HG03103 (cell line): ENCODE measurements around the gene ADCY9.

Experiments
- ATAC-seq: cut with Tn5 transposase; IDR thresholded peaks from one replicate; pipeline ENCODE4 v1.9.1; 2021; ENCODE audit warnings: low read depth; ENCODE audit not compliant: unreplicated experiment

Gene ADCY9

GRCh38 chr16:4010225-4011158 is 105.8 kb downstream of the ADCY9 start:
- no peak for ATAC-seq

- no peak for ATAC-seq
Observed at GRCh38 chr16:4009177-4009576, 107.1 kb downstream of the ADCY9 start.

GRCh38 chr16:4008116-4008515 is 108.1 kb downstream of the ADCY9 start:
- ATAC-seq: no peak

GRCh38 chr16:4006397-4006999 is 109.7 kb downstream of the ADCY9 start:
- ATAC-seq: no peak

- no peak for ATAC-seq
Observed at GRCh38 chr16:4005731-4006130, 110.5 kb downstream of the ADCY9 start.

- no peak for ATAC-seq
Observed at GRCh38 chr16:4005281-4005680, 111.0 kb downstream of the ADCY9 start.

GRCh38 chr16:4004206-4004605 is 112.0 kb downstream of the ADCY9 start:
- ATAC-seq: no peak

- no peak for ATAC-seq
Observed at GRCh38 chr16:4003576-4003975, 112.7 kb downstream of the ADCY9 start.

GRCh38 chr16:4003166-4003565 is 113.1 kb downstream of the ADCY9 start:
- no peak for ATAC-seq

GRCh38 chr16:4002121-4002520 is 114.1 kb downstream of the ADCY9 start:
- ATAC-seq: no peak

GRCh38 chr16:3999479-4000325 is 116.5 kb downstream of the ADCY9 start:
- ATAC-seq: no peak

GRCh38 chr16:3998793-3999478 is 117.3 kb downstream of the ADCY9 start:
- no peak for ATAC-seq

- ATAC-seq: no peak
Observed at GRCh38 chr16:3997231-3997841, 118.9 kb downstream of the ADCY9 start.

GRCh38 chr16:3995001-3995400 is 121.2 kb downstream of the ADCY9 start:
- no peak for ATAC-seq

- no peak for ATAC-seq
Observed at GRCh38 chr16:3993052-3993785, 123.0 kb downstream of the ADCY9 start.

GRCh38 chr16:3992297-3993051 is 123.8 kb downstream of the ADCY9 start:
- no peak for ATAC-seq

GRCh38 chr16:3988824-3989223 is 127.4 kb downstream of the ADCY9 start:
- no peak for ATAC-seq

- ATAC-seq: no peak
Observed at GRCh38 chr16:3988011-3988410, 128.2 kb downstream of the ADCY9 start.

GRCh38 chr16:3987231-3987630 is 129.0 kb downstream of the ADCY9 start:
- no peak for ATAC-seq
